ENCODE data around the gene ENTREP1.

GRCh38 chr9:69377981-69378380, 53.0 kb downstream of the ENTREP1 start:
- TF ChIP-seq CTCF (IDR thresholded peaks at IDR 0.05), result no peak
- no peak for TF ChIP-seq EZH2 (IDR thresholded peaks at IDR 0.05; ENCODE audit: borderline replicate concordance, insufficient read depth, low read depth, low read length, poor library complexity, severe bottlenecking)
